HepG2 (cell line): ENCODE measurements around the gene FAM111B. TPM values are rescaled to one million over a fixed set of nuclear protein-coding genes. Genes with fewer than 3 reads are reported as not detected.
A peak's percentile ranks its signal among the peaks of the same experiment; 100 is the strongest.

Experiments used
- CEBPB ChIP-seq: IDR thresholded peaks from 2 replicates; pipeline ENCODE4 v1.6.1; 2011; ENCODE audit warnings: low read depth, low read length, improper control_type of control experiment, borderline replicate concordance
- EZH2 ChIP-seq: conservative IDR thresholded peaks from 2 replicates; pipeline ENCODE4 v1.6.1; 2012; ENCODE audit warnings: mild to moderate bottlenecking, low read depth, low read length, moderate library complexity
- FUBP1 ChIP-seq: sonication (generic); formaldehyde crosslinking; IDR thresholded peaks from 2 replicates; pipeline ENCODE4 v1.5.1; 2020; ENCODE audit warnings: missing genetic modification reagents, mild to moderate bottlenecking, borderline replicate concordance
- GTF3A ChIP-seq: sonication (generic); formaldehyde crosslinking; conservative IDR thresholded peaks from 2 replicates; pipeline ENCODE4 v1.4.0; 2020; ENCODE audit warnings: mild to moderate bottlenecking, missing genetic modification reagents
- HHEX ChIP-seq: IDR thresholded peaks from 2 replicates; pipeline ENCODE4 v1.6.1; 2016; ENCODE audit warnings: control low read depth
- HNRNPK ChIP-seq: fragments of 200-400 bp; formaldehyde crosslinking; IDR thresholded peaks from 2 replicates; pipeline ENCODE4 v1.6.1; 2018; ENCODE audit warnings: low read length, low read depth, moderate library complexity, mild to moderate bottlenecking; ENCODE audit not compliant: poor library complexity, severe bottlenecking
- NFYB ChIP-seq: sonication (generic); formaldehyde crosslinking; IDR thresholded peaks from 2 replicates; pipeline ENCODE4 v1.4.0; 2020; ENCODE audit warnings: missing genetic modification reagents
- NR1H2 ChIP-seq: sonication (generic); formaldehyde crosslinking; IDR thresholded peaks from 2 replicates; pipeline ENCODE4 v1.8.1; 2022; ENCODE audit warnings: low read depth, missing genetic modification reagents, borderline replicate concordance
- SALL1 ChIP-seq: sonication (generic); formaldehyde crosslinking; IDR thresholded peaks from 2 replicates; pipeline ENCODE4 v1.8.0; 2022; ENCODE audit warnings: mild to moderate bottlenecking, missing genetic modification reagents
- ZFP37 ChIP-seq: sonication (generic); formaldehyde crosslinking; IDR thresholded peaks from 2 replicates; pipeline ENCODE4 v1.4.0; 2020; ENCODE audit warnings: missing genetic modification reagents, borderline replicate concordance
- ZKSCAN1 ChIP-seq: fragments of 150-350 bp; IDR thresholded peaks from 2 replicates; pipeline ENCODE4 v1.6.1; 2014; ENCODE audit warnings: low read length
- ZNF30 ChIP-seq: sonication (generic); formaldehyde crosslinking; IDR thresholded peaks from 2 replicates; pipeline ENCODE4 v1.5.0; 2020; ENCODE audit warnings: mild to moderate bottlenecking, missing genetic modification reagents
- ZNF607 ChIP-seq: sonication (generic); formaldehyde crosslinking; IDR thresholded peaks from 2 replicates; pipeline ENCODE4 v1.5.1; 2020; ENCODE audit warnings: missing genetic modification reagents, mild to moderate bottlenecking, borderline replicate concordance
- ZNF629 ChIP-seq: sonication (generic); formaldehyde crosslinking; conservative IDR thresholded peaks from 2 replicates; pipeline ENCODE4 v1.5.0; 2020; ENCODE audit warnings: missing genetic modification reagents
- ZNF646 ChIP-seq: sonication (generic); formaldehyde crosslinking; IDR thresholded peaks from 2 replicates; pipeline ENCODE4 v1.9.0; 2021; ENCODE audit warnings: mild to moderate bottlenecking, missing genetic modification reagents
- ZNF703 ChIP-seq: sonication (generic); formaldehyde crosslinking; IDR thresholded peaks from 2 replicates; pipeline ENCODE4 v1.5.1; 2020; ENCODE audit warnings: missing genetic modification reagents, mild to moderate bottlenecking, moderate library complexity, borderline replicate concordance
- polyA plus RNA-seq, 8 experiments: library from polyadenylated mRNA; depleted of rRNA in 3 of 8; stranded (reverse) in 7 of 8; unstranded in 1 of 8; fragments of >200 nt; fragmentation: Illumina TruSeq in 4 of 8; extraction: Trizol in 4 of 8; gene quantifications; 2 replicates each; pipeline versions ENCODE4 v1.2.1 to v1.2.3, GENCODE V29; 2011 to 2016; ENCODE audit warnings: low read depth in 4 of 8, missing spikeins in 1 of 8, mixed read lengths in 1 of 8; ENCODE audit not compliant: insufficient read depth in 1 of 8
- total RNA-seq, 5 experiments: library from RNA; depleted of rRNA; stranded (reverse); fragments of >200 nt; fragmentation: Illumina TruSeq; extraction: Trizol; gene quantifications; 2 replicates each; pipeline ENCODE4 v1.2.3, GENCODE V29; 2016; ENCODE audit warnings: low read depth in 1 of 5
- TF ChIP-seq, protein P1 (sequence below): sonication (generic); formaldehyde crosslinking; IDR thresholded peaks from 2 replicates; pipeline ENCODE4 v1.8.1; 2023; ENCODE audit warnings: mild to moderate bottlenecking, missing genetic modification reagents
- TF ChIP-seq, protein P2 (sequence below): sonication (generic); formaldehyde crosslinking; IDR thresholded peaks from 2 replicates; pipeline ENCODE4 v1.5.0; 2020; ENCODE audit warnings: missing genetic modification reagents, mild to moderate bottlenecking, borderline replicate concordance

The FAM111B gene
- total and polyA plus RNA-seq, 2 of the 13 experiments (the other 11 are each of a cell fraction or from before 2014, with no cell fraction given) = 1.6 to 28.2 TPM

DNA sequence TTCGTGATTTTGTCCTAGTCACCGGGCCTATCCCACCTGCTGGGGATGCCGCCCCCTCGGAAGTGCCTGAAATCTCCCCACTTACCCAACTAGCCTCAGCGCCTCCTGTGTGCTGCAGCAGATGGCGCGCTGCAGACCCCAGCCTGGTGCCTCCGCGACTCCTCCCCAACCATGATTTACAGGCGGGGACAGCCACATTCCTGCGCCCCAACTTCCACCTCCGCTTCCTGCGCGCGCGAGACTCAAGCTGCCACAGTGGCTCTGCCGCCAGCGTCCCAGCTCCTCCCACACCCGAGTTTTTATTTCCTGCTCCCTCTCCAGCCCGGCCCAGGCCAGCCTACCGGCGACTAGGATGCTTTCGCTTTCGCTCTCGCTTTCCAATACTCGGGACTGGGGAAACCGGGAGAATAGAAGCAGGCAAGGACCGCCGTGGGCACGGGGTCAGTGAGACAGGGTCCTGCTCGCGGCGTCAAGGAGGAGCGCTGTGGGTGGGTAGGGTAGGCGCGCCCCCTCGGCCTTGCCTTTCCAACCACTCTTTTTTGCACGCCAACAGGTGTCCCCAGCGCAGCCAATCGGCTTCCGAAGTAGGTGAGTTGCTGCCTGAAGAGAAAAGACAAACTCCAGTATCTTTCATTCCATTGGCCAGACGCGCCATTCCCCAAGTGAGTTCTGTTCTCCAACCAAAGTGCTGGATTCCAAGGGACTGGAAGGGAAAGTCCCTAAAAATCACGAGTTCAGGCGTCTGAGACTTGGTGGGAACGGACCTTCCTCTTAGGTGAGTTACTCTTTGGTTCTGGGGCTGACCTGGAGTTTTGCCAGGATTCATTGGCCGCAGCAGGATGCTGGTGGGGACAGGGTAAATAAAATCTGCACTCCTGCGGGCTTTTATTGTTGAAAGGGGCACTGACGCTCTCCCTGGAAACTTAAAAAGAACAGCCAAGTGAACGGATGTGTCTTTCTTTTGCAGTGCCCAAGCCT lies 35.8 kb downstream of the FAM111B start, which contains the start of gene FAM111A (continued):
- TF ChIP-seq ZNF646 (CRISPR knock-in tag) (no peak), SALL1 (peak; percentile 36; the same call in 1 of the 2 replicates), ZNF30 (CRISPR knock-in tag) (no peak), FUBP1 (CRISPR knock-in tag) (no peak), ZNF629 (CRISPR knock-in tag) (peak; percentile 27; the same call in 1 of the 2 replicates), GTF3A (CRISPR knock-in tag) (0 out of 2 replicates have a peak, but pooled peaks have one; percentile 56), CEBPB (no peak), NR1H2 (CRISPR knock-in tag) (no peak), EZH2 (no peak), ZFP37 (CRISPR knock-in tag) (0 out of 2 replicates have a peak, but pooled peaks have one; percentile 52), HHEX (CRISPR knock-in tag) (no peak), ZNF703 (CRISPR knock-in tag) (no peak), ZKSCAN1 (no peak), ZNF607 (CRISPR knock-in tag) (no peak), HNRNPK (no peak), NFYB (CRISPR knock-in tag) (peak; percentile 81)
- TF ChIP-seq, protein P1, sequence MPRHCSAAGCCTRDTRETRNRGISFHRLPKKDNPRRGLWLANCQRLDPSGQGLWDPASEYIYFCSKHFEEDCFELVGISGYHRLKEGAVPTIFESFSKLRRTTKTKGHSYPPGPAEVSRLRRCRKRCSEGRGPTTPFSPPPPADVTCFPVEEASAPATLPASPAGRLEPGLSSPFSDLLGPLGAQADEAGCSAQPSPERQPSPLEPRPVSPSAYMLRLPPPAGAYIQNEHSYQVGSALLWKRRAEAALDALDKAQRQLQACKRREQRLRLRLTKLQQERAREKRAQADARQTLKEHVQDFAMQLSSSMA (CRISPR knock-in tag) = no peak
- TF ChIP-seq, protein P2, sequence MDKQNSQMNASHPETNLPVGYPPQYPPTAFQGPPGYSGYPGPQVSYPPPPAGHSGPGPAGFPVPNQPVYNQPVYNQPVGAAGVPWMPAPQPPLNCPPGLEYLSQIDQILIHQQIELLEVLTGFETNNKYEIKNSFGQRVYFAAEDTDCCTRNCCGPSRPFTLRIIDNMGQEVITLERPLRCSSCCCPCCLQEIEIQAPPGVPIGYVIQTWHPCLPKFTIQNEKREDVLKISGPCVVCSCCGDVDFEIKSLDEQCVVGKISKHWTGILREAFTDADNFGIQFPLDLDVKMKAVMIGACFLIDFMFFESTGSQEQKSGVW (CRISPR knock-in tag) = no peak
